T1000 (cell line): ENCODE data around the gene AKAP13.

Experiments
- DNase-seq: peaks from one replicate; lab custom pipeline; 2025; ENCODE audit warnings: mixed read lengths; lab: John Stamatoyannopoulos, UW

The AKAP13 gene

DNA sequence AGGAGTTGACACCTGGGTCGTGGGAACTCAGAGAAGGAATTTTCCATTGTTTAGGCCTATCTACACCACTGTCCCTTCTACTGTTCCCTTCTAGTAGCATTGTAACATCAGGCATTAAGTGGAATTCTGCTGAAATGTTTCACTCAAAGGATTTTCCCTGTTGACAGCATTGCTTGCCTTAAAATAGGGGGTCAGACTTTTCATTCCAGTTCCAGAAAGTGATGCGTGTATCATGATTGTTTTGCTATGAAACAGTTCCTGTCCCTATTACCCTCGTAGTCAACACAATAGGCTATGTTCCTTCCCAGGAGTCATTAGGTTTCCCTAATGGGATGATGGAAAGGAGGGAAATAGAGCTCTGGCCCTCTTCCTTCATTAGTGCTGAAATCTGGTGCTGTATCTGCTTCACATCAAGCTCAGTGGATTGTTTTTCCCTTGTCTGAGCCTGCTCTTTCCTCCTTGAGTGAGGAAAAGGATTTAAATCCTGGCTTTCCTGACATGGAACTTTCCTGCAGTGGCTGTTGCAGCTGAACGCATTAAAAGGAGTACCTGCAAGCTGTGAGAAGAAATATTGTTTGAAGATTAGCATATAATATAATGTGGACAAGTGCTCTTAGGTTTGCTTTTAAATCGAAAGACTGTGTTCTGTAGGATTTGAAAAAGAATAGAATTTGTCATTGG lies 218.5 kb downstream of the AKAP13 start:
- no peak for DNase-seq

DNA sequence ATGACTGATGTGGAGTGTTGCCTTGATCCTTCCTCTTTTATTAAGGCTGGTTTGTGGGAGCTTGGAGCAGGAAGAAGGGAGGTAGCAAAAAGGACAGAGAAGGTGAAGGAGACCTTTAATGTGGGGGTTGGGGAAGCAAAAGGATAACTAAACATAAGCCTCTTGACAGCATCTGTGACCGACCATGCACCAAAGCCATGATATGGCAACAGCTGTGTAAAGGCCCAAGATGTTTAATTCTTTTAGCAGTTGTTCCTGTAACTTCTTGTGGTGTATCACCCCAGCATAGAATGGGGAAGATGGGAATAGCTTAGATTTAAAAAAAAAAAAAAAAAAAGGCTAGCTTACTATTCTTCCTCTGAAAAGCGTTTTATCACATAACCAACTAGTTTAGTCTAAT lies 219.6 kb downstream of the AKAP13 start:
- DNase-seq, result no peak

- DNase-seq, result no peak
Observed at GRCh38 chr15:85603160-85603559, 222.8 kb downstream of the AKAP13 start.

DNA sequence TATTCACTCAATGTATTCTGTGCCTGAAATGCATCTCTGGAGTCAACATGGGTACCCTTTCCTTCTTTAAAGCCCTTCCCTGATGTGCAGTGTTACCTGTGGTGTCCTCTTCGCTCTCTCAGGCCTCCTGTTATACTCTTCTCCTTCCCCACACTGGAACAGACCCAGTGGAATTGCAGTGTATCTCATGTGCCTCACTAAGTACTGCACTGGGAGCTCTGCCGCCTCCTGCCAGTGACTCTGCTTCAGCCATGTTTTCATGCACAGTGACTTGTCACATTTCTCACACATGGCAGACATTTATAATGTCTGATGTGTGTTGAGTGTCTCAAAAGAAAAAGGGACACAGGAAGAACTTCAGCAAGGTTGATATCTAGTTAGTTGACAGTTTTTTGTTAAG lies 223.3 kb downstream of the AKAP13 start:
- no peak for DNase-seq

- no peak for DNase-seq
Observed at GRCh38 chr15:85604194-85604593, 223.8 kb downstream of the AKAP13 start.

DNA sequence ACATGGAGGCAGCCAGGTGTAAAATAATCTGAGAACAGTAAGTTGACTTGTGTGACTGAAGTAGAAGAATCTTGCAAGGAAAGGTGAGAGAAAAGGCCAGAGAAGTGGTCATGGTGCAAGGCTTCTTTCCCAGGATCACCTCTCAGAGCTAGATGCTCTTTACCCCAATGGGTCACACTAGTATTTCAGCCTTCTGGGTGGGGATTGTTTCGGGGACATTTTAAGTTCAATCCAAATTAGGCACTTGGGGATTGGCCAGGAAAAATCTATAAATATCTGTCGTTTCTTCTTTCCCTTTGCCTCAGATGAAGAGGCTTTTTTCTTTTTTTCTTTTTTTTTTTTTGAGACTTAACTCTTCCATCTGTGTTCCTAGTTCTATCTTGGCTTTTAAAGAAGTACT lies 226.3 kb downstream of the AKAP13 start:
- DNase-seq, result no peak

DNA sequence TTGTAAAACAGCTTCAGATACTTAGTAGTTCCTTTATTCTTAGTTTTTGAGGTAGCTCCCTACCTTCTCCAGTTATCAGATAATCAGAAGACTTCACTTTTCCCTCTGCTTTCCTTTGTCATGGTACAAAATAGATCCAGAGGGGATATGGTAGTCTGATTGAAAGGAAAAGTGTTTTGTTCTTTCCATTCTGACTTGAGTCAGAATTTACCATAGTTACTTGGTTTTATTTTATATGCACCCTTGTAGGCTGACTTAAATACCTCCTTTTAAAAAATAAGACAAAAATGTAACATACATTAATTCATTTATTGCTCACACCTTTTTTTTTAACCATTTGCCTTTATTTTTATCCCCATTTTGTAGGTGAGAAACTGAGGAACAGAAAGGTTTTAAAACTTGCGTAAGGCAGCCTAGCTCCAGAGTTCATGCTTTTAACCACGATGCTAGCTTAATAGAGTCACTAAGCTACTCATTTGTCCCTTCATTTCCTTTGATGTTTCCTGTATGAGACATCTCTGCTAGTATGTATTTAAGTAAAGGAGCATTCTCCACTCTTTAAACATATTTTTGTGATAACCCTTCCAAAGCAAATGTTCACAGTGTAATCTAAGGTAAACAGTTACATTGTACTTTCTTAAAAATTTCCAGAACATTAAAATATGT lies 226.9 kb downstream of the AKAP13 start:
- no peak for DNase-seq

- peak; percentile 20 for DNase-seq
Observed at GRCh38 chr15:85607842-85608241, 227.4 kb downstream of the AKAP13 start.

- DNase-seq, result no peak
Observed at GRCh38 chr15:85609492-85609891, 229.1 kb downstream of the AKAP13 start.

GRCh38 chr15:85611361-85611760 lies 231.0 kb downstream of the AKAP13 start:
- no peak for DNase-seq

DNA sequence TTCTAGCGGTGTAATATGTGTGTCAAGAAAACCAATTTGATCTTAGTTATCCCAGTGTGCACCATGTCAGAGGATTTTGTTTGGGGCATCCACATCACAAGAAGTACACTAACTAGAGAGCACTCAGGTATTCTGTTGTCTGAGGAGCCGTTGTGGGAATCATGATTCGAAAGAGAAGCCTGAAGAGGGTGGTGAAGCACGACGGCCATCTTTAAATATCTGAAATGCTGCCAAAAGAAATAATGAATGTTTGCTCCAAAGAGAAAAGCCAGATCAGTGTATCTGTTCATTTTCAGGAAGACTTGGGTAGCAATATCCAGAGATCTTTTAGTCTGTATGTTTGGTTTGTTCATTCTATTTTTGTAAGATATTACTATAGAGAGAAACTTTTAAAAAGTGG lies 233.7 kb downstream of the AKAP13 start:
- DNase-seq, result no peak

GRCh38 chr15:85615930-85616329 lies 235.5 kb downstream of the AKAP13 start:
- DNase-seq, result no peak

DNA sequence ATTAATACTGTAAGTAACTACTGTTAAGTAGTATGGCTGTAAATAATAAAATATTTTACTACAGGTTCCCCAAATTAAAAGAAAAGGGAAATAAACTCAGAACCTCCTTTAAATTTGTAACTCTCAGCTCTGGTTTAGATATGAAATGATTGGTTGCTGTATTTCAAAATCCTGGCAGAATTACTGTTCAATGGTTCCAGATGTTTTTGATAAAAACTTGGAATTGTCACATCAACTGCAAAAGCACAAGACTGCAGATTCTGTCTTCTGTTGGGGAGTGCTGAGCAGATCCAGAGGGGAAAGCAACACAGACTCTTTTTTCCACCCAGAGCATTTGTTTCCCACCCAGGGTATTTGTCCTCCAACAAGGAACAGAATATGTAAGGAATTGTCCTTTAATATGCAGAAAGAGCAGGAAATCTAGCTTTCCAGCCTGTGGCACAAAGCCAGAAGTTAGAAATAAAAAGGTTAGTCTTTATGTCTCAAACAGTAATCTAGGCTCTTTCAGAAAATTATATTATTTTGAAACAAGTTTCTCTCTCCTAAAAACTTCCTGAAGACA lies 236.2 kb downstream of the AKAP13 start:
- DNase-seq, result no peak

- DNase-seq, result no peak
Observed at GRCh38 chr15:85618228-85618505, 237.8 kb downstream of the AKAP13 start.

- DNase-seq, result peak; percentile 36
Observed at GRCh38 chr15:85618956-85619491, 238.6 kb downstream of the AKAP13 start.

- DNase-seq, result no peak
Observed at GRCh38 chr15:85619992-85620689, 239.7 kb downstream of the AKAP13 start.

DNA sequence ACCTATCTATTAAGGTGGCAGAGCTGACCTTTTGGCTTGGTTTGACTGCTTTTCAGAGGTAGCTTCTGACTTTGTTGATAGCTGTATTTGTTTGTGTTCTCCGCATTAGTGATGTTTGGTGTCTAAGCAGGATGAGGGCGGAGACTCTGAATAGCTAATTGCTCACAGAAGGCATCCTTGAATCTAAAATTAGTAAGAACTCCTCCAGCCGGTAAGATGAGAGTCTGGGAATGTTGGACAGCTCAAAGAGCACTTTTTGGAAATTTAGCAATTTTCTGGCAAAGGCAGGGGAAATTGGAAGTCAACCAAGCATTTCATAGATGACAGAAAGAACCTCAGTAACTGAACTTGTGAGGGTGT lies 240.3 kb downstream of the AKAP13 start:
- no peak for DNase-seq

DNA sequence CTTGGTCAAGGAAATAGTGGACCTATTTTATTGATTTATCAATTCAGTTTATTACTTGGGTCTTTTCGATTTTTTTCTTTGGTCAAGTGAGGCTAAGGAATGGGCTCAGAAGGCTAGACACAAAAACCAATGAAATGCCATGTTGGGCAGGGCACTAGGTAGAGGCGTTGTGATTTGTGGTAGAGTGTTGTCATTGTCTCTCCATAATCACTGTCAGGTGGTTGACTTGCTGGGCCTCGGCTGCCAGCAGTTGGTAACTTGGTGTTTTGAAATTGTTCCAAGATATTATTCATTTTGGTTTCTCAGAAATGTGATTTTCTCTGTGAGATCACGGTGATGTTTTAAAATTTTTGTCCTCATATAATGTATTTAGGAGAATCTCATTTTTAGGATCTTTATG lies 240.7 kb downstream of the AKAP13 start:
- DNase-seq, result no peak

GRCh38 chr15:85622221-85622831 lies 241.9 kb downstream of the AKAP13 start:
- no peak for DNase-seq

GRCh38 chr15:85623315-85624049 lies 243.1 kb downstream of the AKAP13 start:
- no peak for DNase-seq

DNA sequence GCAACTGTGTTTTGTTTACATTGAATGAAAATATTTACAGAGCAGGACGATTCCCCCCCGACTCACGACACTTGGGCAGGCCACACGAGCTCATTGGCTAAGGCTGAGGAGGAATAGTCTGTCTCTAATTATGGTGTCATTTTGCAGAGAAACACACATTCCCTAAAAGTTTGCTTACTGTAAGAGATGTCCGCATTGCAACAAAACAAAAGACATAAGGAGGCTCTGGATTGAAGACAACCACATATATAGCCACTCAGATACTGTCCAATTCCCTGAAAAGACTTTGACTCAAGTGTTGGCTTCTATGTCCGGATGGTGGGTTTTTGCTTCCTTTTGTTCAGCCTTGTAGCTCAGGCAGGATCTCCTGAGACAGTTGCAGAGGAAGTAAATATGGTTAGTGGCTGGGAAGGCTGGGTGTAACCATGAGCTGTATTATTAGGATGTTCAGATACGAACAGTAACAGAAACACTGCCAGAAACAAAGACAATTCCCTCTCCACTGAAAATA lies 243.9 kb downstream of the AKAP13 start:
- no peak for DNase-seq
